GM12873 (cell line): ENCODE data around the gene DDX25.
A peak's percentile ranks its signal among the peaks of the same experiment; 100 is the strongest.

Source experiments
- CTCF ChIP-seq: IDR thresholded peaks from 2 replicates; pipeline ENCODE4 v1.5.1; 2012; ENCODE audit warnings: low read depth, mild to moderate bottlenecking, moderate library complexity, low read length, control low read depth; ENCODE audit not compliant: insufficient read depth; ENCODE audit errors: missing control alignments

DDX25 gene

GRCh38 chr11:125941267-125941618 lies 36.9 kb downstream of the DDX25 start:
- no peak for TF ChIP-seq CTCF

GRCh38 chr11:125941619-125942611 lies 37.6 kb downstream of the DDX25 start:
- TF ChIP-seq CTCF = peak; percentile 85

- TF ChIP-seq CTCF = no peak
Observed at GRCh38 chr11:125942771-125943428, 38.6 kb downstream of the DDX25 start.

- no peak for TF ChIP-seq CTCF
Observed at GRCh38 chr11:125943661-125944349, 39.5 kb downstream of the DDX25 start.

- TF ChIP-seq CTCF = no peak
Observed at GRCh38 chr11:125944350-125945010, 40.2 kb downstream of the DDX25 start.

- no peak for TF ChIP-seq CTCF
Observed at GRCh38 chr11:125945011-125945796, 40.9 kb downstream of the DDX25 start.
